Measurements from ENCODE around the gene BDKRB1. TPM values are rescaled to one million over a fixed set of nuclear protein-coding genes. Genes with fewer than 3 reads are reported as not detected.

BDKRB1 gene
- polyA plus RNA-seq, 3 donors = not detected

DNA sequence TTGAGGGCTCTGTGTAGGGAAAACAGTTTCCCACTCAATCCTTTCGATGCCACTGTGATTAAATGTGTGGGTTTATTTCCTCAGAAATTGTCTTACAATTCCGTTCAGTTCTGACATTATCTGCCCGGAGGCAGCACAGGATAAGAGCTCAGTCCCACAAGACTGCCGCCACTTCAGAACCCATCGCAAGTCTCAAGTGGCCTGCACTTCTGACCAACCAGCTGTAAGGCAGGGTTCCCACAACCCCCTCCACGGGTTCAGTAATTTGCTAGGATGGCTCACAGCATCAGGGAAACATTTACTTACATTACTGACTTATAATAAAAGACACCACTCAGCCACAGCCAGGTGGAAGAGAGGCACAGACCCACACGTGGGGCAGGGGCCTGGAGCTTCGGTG lies 34.2 kb upstream of the BDKRB1 start:
- no peaks in the 10 kb centered on the region for H3K4me1 Mint-ChIP-seq
- Histone ChIP-seq H3K27ac (ENCODE audit: low read depth in 1 of 2, low read length in 2 of 2) (no peak overlapping the region), H3K4me3 (replicated peaks in 1 of 3; ENCODE audit: low read depth in 2 of 3, low read length in 3 of 3) (no peak overlapping the region), H2AFZ (ENCODE audit: insufficient read depth, low read depth, low read length, poor library complexity, severe bottlenecking) (no peak overlapping the region), H4K20me1 (ENCODE audit: insufficient read depth, low read length) (no peaks in the 10 kb centered on the region), H3K4me1 (ENCODE audit: control insufficient read depth in 1 of 2, insufficient read depth in 2 of 2, low read length in 2 of 2) (no peaks in the 10 kb centered on the region), H3K79me2 (ENCODE audit: insufficient read depth, low read length) (no peaks in the 10 kb centered on the region), H3K4me2 (replicated peaks; ENCODE audit: extremely low read depth, low read length, poor library complexity, severe bottlenecking) (no peak overlapping the region), H3K36me3 (replicated peaks in 1 of 2; ENCODE audit: control insufficient read depth in 1 of 2, insufficient read depth in 2 of 2, low read length in 2 of 2) (no peaks in the 10 kb centered on the region), H3K27me3 (ENCODE audit: control insufficient read depth in 2 of 2, insufficient read depth in 2 of 2, low read length in 2 of 2) (no peaks in the 10 kb centered on the region), H3K9ac (ENCODE audit: insufficient read depth, low read length, poor library complexity, severe bottlenecking) (no peak overlapping the region), H3K9me3 (replicated peaks in 1 of 2; ENCODE audit: control insufficient read depth in 1 of 2, insufficient read depth in 1 of 2, low read length in 2 of 2) (no peaks in the 10 kb centered on the region)
- intact Hi-C loops (cut with micrococcal nuclease) = no loop called here
- DNase-seq = no peak
- no peak overlapping the region for H3K27ac Mint-ChIP-seq
- peaks cover 2 to 11% (median 5%) of the 10 kb centered on the region in 3 donors for H3K27me3 Mint-ChIP-seq (ENCODE audit: low read depth in 3 of 3)
- peaks cover 0 to 2% (median 0%) of the 10 kb centered on the region in 7 donors for H3K9me3 Mint-ChIP-seq
- TF ChIP-seq, protein P1, sequence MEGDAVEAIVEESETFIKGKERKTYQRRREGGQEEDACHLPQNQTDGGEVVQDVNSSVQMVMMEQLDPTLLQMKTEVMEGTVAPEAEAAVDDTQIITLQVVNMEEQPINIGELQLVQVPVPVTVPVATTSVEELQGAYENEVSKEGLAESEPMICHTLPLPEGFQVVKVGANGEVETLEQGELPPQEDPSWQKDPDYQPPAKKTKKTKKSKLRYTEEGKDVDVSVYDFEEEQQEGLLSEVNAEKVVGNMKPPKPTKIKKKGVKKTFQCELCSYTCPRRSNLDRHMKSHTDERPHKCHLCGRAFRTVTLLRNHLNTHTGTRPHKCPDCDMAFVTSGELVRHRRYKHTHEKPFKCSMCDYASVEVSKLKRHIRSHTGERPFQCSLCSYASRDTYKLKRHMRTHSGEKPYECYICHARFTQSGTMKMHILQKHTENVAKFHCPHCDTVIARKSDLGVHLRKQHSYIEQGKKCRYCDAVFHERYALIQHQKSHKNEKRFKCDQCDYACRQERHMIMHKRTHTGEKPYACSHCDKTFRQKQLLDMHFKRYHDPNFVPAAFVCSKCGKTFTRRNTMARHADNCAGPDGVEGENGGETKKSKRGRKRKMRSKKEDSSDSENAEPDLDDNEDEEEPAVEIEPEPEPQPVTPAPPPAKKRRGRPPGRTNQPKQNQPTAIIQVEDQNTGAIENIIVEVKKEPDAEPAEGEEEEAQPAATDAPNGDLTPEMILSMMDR (IDR thresholded peaks at IDR 0.05) = no peak
- H3K4me3 Mint-ChIP-seq = no peak overlapping the region
- 93% methylated on average over 6 of the region's 8 CpGs for WGBS (ENCODE audit: insufficient coverage)
- no peaks in the 10 kb centered on the region for H3K36me3 Mint-ChIP-seq

DNA sequence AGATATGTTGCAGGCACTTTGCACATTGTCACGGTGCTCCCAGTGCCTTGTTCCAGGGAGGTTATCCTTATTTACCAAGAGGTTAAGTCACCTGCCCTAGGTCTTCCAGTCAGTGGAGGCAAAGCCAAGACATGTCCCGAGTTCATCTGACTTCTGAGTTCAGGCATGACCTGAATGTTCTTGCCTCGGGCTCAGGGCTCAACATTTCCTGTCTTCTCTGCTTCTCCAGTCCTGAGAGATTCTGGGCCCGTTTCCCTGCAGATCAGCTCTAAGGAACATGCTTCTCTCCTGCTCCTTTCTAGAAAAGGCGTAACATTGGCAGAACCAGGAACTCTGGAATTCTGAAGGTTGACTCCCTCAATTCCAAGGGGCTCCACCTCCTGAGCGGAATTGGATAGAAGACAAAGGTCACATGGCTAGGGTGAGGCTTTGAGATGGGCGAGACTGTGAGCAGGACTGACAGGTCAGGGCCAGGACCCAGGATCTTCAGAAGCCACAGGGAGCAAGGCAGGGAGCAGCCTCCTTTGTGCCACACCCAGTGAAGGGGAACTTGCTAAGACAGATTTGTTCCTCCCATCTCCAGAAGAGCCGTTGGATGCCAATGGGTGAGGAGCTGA lies 31.4 kb upstream of the BDKRB1 start:
- Histone ChIP-seq H3K9ac (ENCODE audit: insufficient read depth, low read length, poor library complexity, severe bottlenecking) (no peak overlapping the region), H3K27ac (ENCODE audit: low read depth in 1 of 2, low read length in 2 of 2) (no peak overlapping the region), H3K27me3 (ENCODE audit: control insufficient read depth in 2 of 2, insufficient read depth in 2 of 2, low read length in 2 of 2) (no peaks in the 10 kb centered on the region), H3K79me2 (ENCODE audit: insufficient read depth, low read length) (no peaks in the 10 kb centered on the region), H3K4me1 (ENCODE audit: control insufficient read depth in 1 of 2, insufficient read depth in 2 of 2, low read length in 2 of 2) (no peaks in the 10 kb centered on the region), H2AFZ (ENCODE audit: insufficient read depth, low read depth, low read length, poor library complexity, severe bottlenecking) (no peak overlapping the region), H3K4me2 (replicated peaks; ENCODE audit: extremely low read depth, low read length, poor library complexity, severe bottlenecking) (no peak overlapping the region), H3K9me3 (replicated peaks in 1 of 2; ENCODE audit: control insufficient read depth in 1 of 2, insufficient read depth in 1 of 2, low read length in 2 of 2) (peaks cover 0 to 10% of the 10 kb centered on the region in 2 donors), H4K20me1 (ENCODE audit: insufficient read depth, low read length) (no peaks in the 10 kb centered on the region), H3K36me3 (replicated peaks in 1 of 2; ENCODE audit: control insufficient read depth in 1 of 2, insufficient read depth in 2 of 2, low read length in 2 of 2) (no peaks in the 10 kb centered on the region), H3K4me3 (replicated peaks in 1 of 3; ENCODE audit: low read depth in 2 of 3, low read length in 3 of 3) (no peak overlapping the region)
- H3K27ac Mint-ChIP-seq = peak overlapping the region in 1 of 7 donors; percentile 18
- H3K36me3 Mint-ChIP-seq = no peaks in the 10 kb centered on the region
- intact Hi-C loops (cut with micrococcal nuclease) = no loop called here
- H3K4me3 Mint-ChIP-seq = no peak overlapping the region
- TF ChIP-seq, protein P1 (IDR thresholded peaks at IDR 0.05) = no peak
- no peaks in the 10 kb centered on the region for H3K4me1 Mint-ChIP-seq
- H3K27me3 Mint-ChIP-seq (ENCODE audit: low read depth in 3 of 3) = peaks cover 2 to 11% (median 5%) of the 10 kb centered on the region in 3 donors
- no peak for DNase-seq
- 83% methylated on average over 6 of the region's 8 CpGs for WGBS (ENCODE audit: insufficient coverage)
- H3K9me3 Mint-ChIP-seq = peaks cover 4 to 13% (median 8%) of the 10 kb centered on the region in 7 donors
